OCI-LY7 (cell line): ENCODE results near the gene GSK3A. TPM values are rescaled to one million over a fixed set of nuclear protein-coding genes. Genes with fewer than 3 reads are reported as not detected.

Experiments used
- BruUV-seq: library from RNA; stranded (reverse); fragments of 400-500 nt; replicated peaks from 2 replicates; lab custom pipeline; 2021; lab: Mats Ljungman, UMichigan
- CTCF ChIA-PET: fragments of 300-600 bp; sonication (Branson Sonifier 250); formaldehyde crosslinking; loops from one replicate; lab custom pipeline; 2022; ENCODE audit warnings: antibody characterized with exemption; ENCODE audit not compliant: unreplicated experiment; lab: Charles Lee
- POLR2A ChIA-PET: fragments of 300-600 bp; sonication (Branson Sonifier 250); formaldehyde crosslinking; loops from one replicate; lab custom pipeline; 2022; ENCODE audit warnings: antibody characterized with exemption; lab: Charles Lee
- DNase-seq: peaks from one replicate; pipeline ENCODE4 v3.0.0-alpha.2; 2015; ENCODE audit warnings: low spot score
- H2AFZ ChIP-seq: fragments of 200-600 bp; sonication (generic), shearing (Covaris generic); 2 replicates; pipeline ENCODE4 v1.6.1; 2014; ENCODE audit warnings: mild to moderate bottlenecking, antibody characterized with exemption, low read length, moderate library complexity
- H3K27ac ChIP-seq: fragments of 200-600 bp; sonication (generic); 2 replicates; pipeline ENCODE4 v1.5.1; 2014; ENCODE audit warnings: mixed run types, low read depth, mild to moderate bottlenecking, moderate library complexity, low read length, inconsistent platforms; ENCODE audit not compliant: poor library complexity, severe bottlenecking
- H3K36me3 ChIP-seq: fragments of 200-600 bp; sonication (generic); 2 replicates; pipeline ENCODE4 v1.6.1; 2014; ENCODE audit warnings: mild to moderate bottlenecking, antibody characterized with exemption, low read length, moderate library complexity, mixed read lengths; ENCODE audit not compliant: insufficient read depth
- H3K4me1 ChIP-seq: fragments of 200-600 bp; sonication (generic); 2 replicates; pipeline ENCODE4 v1.5.1; 2014; ENCODE audit warnings: mild to moderate bottlenecking, low read length; ENCODE audit not compliant: insufficient read depth, poor library complexity, severe bottlenecking
- H3K4me2 ChIP-seq: fragments of 200-600 bp; sonication (generic); 2 replicates; pipeline ENCODE4 v1.6.1; 2014; ENCODE audit warnings: mild to moderate bottlenecking, low read length
- H3K4me3 ChIP-seq: fragments of 200-600 bp; sonication (generic); 2 replicates; pipeline ENCODE4 v1.5.1; 2014; ENCODE audit warnings: mild to moderate bottlenecking, low read depth, low read length; ENCODE audit not compliant: poor library complexity, severe bottlenecking
- H3K79me2 ChIP-seq: fragments of 200-600 bp; sonication (generic); 2 replicates; pipeline ENCODE4 v1.6.1; 2016; ENCODE audit warnings: low read depth, mild to moderate bottlenecking, low read length, moderate library complexity, mixed read lengths; ENCODE audit not compliant: insufficient read depth
- H3K9me2 ChIP-seq: fragments of 200-600 bp; sonication (generic); 2 replicates; pipeline ENCODE4 v1.6.1; 2016; ENCODE audit warnings: mild to moderate bottlenecking, low read length, mixed read lengths; ENCODE audit not compliant: insufficient read depth
- H3K9me3 ChIP-seq: fragments of 200-600 bp; sonication (generic); 2 replicates; pipeline ENCODE4 v1.6.1; 2014; ENCODE audit warnings: mild to moderate bottlenecking, mixed run types, low read length, mixed read lengths
- H4K20me1 ChIP-seq: fragments of 200-600 bp; sonication (generic); 2 replicates; pipeline ENCODE4 v1.6.1; 2014; ENCODE audit warnings: mild to moderate bottlenecking, antibody characterized with exemption, low read length, moderate library complexity, mixed read lengths; ENCODE audit not compliant: insufficient read depth
- CTCF ChIP-seq: fragments of 200-600 bp; sonication (generic); conservative IDR thresholded peaks from 2 replicates; pipeline ENCODE4 v1.5.1; 2014; ENCODE audit warnings: mild to moderate bottlenecking, antibody characterized with exemption, low read length, moderate library complexity, mixed read lengths
- EZH2phosphoT487 ChIP-seq: fragments of 200-600 bp; sonication (generic); IDR thresholded peaks from 2 replicates; pipeline ENCODE4 v1.6.1; 2018; ENCODE audit warnings: low read depth, borderline replicate concordance, mild to moderate bottlenecking, mixed run types, antibody characterized with exemption, low read length, moderate library complexity, mixed read lengths
- intact Hi-C: fragments of 100-400 bp; cut with micrococcal nuclease; formaldehyde crosslinking; loops from one replicate; pipeline ENCODE4 v1.10.0; 2022; ENCODE audit not compliant: unreplicated experiment
- total RNA-seq, 2 experiments: library from RNA; depleted of rRNA in 1 of 2; stranded (reverse); fragments of >200 nt in 1 of 2; shearing (Covaris generic) in 1 of 2; gene quantifications; 2 replicates each; pipeline ENCODE4 v1.2.3, GENCODE V29; 2014 to 2022

GSK3A gene
- total RNA-seq, 2 experiments from 2014 or later = 20.9 to 29.2 TPM

GRCh38 chr19:42290523-42291434 is 48.4 kb upstream of the GSK3A start:
- intact Hi-C loops = no loop called here

DNA sequence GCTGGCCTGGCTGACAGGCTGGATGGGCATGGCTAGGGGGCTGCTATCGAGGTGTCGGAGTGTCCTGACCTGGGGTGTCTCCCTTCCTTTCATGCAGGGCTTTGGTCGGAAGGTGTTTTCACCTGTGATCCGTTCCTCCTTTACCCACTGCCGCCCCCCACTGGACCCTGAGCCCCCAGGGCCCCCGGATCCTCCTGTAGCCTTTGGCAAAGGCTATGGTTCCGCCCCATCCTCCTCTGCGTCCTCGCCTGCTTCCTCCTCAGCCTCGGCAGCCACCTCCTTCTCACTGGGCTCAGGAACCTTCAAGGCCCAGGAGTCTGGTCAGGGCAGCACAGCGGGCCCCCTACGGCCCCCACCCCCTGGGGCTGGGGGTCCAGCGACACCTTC is 47.7 kb upstream of the GSK3A start:
- Histone ChIP-seq H4K20me1 (peaks cover 4% of the 10 kb centered on the region; the same call in 1 of the 2 replicates), H3K79me2 (peaks cover 10% of the 10 kb centered on the region), H3K4me1 (peaks cover 19% of the 10 kb centered on the region), H3K4me3 (no peak overlapping the region), H3K9me2 (no peaks in the 10 kb centered on the region), H2AFZ (no peak overlapping the region), H3K9me3 (no peaks in the 10 kb centered on the region), H3K27ac (no peak overlapping the region), H3K4me2 (no peak overlapping the region), H3K36me3 (peaks cover 83% of the 10 kb centered on the region)
- intact Hi-C loops = no loop called here
- no TSS peak for BruUV-seq
- ChIA-PET POLR2A (no interaction called here), CTCF (no interaction called here)
- TF ChIP-seq EZH2phosphoT487 (no peak), CTCF (no peak)
- no peak for DNase-seq

More at GRCh38 chr19:42290523-42291434, 48.4 kb upstream of the GSK3A start:
- Histone ChIP-seq H3K9me3 (no peaks in the 10 kb centered on the region), H3K79me2 (peaks cover 4% of the 10 kb centered on the region; the same call in 1 of the 2 replicates), H3K9me2 (no peaks in the 10 kb centered on the region), H3K4me3 (no peak overlapping the region), H3K4me2 (no peak overlapping the region), H4K20me1 (no peaks in the 10 kb centered on the region), H3K27ac (no peak overlapping the region), H3K36me3 (peaks cover 89% of the 10 kb centered on the region), H2AFZ (no peak overlapping the region), H3K4me1 (peaks cover 13% of the 10 kb centered on the region)
- DNase-seq = peak; percentile 71
- ChIA-PET CTCF (no interaction called here), POLR2A (no interaction called here)
- TF ChIP-seq EZH2phosphoT487 = no peak
- TF ChIP-seq CTCF = peak; percentile 85
- no TSS peak for BruUV-seq
